Stimulated activated CD8-positive, alpha-beta memory T cell treated with anti-CD3 and anti-CD28 coated beads, Interleukin-12 subunit alpha, Interleukin-12 subunit beta, amount 100 ng/mL, for 1 hour (primary cell): ENCODE data around the gene CNTROB.
"Not testable (repeated sequence)": the region's sequence is repeated elsewhere in the genome, so short reads cannot be mapped to it uniquely, and the experiment has no call there.

ENCODE experiments used
- DNase-seq: peaks from one replicate; pipeline ENCODE4 v3.0.0-alpha.2; 2020; ENCODE audit warnings: low read depth

Gene CNTROB

DNA sequence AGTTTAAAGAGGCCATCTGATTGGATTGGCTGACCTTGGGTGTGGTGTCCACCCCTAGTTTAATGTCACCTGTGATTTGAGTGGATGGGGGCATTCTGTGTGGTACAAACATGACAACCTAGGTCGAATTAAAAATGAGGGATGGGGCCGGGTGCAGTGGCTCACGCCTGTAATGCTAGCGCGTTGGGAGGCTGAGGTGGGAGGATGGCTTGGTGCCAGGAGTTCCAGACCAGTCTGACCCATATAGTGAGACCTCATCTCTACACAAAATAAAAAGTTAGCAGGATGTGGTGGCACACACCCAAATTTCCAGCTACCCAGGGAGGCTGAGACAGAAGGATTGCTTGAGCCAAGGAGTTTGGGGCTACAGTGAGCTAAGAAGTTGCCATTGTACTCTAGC, 14.4 kb downstream of the CNTROB start:
- no peak for DNase-seq

DNA sequence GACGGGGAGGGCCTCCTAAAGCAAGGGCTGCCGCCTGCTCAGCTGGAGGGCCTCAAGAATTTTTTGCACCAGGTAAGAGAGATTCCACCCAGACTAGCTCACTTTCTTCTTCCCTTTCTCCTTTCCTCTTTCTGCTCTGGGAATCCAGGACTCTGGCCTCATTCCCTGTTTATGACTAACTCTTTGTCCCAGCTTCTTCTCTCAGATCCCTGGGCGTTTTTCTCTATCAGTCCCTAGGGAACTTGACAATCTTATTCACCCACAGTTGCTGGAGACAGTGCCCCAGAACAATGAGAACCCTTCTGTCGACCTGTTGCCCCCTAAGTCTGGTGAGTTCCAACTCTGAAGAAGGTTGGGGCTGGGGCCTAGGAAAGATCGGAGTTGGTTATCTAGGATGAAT, 15.6 kb downstream of the CNTROB start:
- DNase-seq, result no peak

DNA sequence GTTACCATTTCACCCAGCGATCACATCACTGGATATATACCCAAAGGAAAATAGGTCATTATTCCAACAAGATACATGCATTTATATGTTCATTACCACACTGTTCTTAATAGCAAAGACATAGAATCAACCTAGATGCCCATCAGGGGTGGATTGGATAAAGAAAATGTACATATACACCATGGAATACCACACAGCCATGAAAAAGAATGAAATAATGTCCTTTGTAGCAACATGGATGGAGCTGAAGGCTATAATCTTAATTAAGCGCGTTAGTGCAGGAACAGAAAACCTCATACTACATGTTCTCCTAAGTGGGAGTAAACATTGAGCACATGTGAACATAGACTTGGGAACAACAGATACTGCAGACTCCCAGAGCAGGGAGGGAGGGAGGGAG, 18.6 kb downstream of the CNTROB start:
- no peak for DNase-seq

DNA sequence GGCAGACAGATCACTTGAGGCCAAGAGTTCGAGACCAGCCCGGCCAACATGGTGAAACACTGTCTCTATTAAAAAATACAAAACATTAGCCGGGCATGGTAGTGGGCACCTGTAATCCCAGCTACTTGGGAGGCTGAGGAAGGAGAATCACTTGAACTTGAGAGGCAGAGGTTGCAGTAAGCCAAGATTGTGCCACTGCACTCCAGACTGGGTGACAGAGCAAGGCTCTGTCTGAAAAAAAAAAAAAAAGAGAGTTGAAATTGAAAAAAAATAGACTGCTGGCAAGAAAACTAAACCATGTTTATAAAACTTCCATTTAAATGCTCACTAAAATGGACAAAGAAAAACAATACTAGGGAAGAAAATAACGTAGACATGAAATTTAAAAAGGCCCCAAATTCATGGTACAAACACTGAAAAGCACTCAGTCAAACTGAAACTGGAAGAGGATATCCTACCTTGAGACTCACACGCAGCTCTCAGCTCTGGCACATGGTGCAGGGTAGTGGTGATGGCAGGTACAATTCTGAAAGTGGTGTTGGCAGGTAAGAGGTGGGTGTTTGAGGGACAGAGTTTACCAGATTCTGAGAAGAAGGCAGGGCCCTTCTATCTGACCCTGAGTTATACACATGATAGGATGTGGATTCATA, 19.3 kb downstream of the CNTROB start:
- no peak for DNase-seq

GRCh38 chr17:7953266-7953665, 21.3 kb downstream of the CNTROB start:
- DNase-seq, result not testable (repeated sequence)

- DNase-seq, result no peak
Measured at GRCh38 chr17:7955414-7956227, 23.6 kb downstream of the CNTROB start.

GRCh38 chr17:7956228-7956965, 24.4 kb downstream of the CNTROB start:
- DNase-seq, result no peak

DNA sequence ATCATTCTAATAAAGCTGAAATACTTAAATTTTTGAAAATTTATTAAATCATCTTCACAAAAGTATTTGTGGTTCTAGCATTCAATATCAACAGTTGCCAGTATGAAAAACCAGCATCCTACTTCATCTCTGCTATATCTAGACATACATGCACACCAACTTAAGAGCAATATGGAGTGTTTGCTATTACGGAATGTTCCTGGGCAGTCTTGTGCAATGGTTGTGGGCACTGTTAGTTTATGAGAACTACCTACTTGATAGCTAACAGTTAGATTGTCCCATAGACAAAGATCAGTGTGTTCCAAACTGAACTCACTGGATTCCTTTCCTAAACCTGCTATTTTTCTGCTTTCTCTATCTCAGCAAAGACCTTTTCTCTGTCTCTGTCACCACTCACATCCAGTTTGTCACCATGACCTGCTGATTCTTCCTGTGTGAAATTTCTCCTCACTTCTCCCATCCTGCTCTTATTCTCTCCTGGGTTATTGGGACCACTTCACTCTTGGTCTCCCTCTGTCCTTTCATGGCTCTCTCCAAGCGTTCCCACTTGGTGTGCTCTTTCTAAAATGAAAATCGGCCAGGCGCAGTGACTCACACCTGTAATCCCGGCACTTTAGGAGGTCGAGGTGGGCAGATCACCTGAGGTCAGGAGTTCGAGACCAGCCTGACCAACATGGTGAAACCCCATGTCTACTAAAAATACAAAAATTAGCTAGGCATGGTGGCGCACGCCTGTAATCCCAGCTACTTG, 27.7 kb downstream of the CNTROB start:
- DNase-seq, result no peak

DNA sequence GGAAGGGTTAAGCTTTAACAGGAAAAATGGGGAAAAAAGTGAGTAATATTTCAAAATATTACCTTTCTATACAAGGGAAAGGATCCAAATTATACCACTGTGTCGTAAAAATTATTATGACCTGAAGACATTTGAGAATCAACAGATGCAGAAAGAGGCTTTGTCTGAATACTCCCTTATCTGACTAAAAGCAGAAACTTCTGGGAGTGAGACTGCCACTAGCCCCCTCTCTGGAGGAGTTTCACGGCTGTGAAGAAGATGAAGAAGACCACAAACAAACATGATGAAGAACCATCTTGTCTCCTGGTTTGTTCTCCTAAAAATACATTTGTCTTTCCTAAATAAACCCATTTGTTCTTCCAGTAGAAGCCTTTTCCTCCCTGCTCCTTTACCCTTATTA, 29.4 kb downstream of the CNTROB start:
- no peak for DNase-seq

DNA sequence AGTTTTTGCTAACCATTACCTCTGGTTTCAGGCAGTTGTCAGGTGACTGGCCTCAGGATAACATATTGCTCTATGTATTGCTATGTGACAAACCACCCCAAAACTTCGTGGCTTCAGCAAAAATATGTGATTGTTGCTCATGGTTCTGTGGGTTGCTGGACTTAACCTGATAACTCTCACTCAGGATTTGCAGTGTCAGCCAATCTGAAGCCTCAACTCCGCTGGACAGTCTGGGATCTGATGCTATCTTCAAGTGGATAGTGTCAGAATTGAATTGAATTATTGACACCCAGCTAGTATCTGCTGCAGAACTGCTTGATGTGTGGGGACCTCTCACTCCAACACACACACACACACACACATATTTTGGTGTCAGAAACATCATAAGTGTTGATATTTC, 35.7 kb downstream of the CNTROB start:
- no peak for DNase-seq

DNA sequence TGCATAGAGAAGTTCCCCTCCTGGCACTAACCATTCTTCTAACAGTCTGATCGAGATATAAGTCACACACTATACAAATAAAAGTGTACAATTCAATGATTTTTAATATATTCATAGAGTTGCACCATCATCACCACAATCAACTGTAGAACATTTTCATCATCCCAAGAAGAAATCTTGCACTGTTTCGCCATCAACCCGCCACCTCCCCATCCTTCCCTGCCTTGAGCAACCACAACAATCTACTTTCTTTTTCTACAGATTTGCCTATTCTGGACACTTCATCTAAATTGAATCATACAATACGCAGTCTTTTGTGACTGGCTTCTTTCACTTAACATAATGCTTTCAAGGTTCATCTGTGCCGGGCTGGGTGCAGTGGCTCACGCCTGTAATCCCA, 37.4 kb downstream of the CNTROB start:
- DNase-seq, result no peak

DNA sequence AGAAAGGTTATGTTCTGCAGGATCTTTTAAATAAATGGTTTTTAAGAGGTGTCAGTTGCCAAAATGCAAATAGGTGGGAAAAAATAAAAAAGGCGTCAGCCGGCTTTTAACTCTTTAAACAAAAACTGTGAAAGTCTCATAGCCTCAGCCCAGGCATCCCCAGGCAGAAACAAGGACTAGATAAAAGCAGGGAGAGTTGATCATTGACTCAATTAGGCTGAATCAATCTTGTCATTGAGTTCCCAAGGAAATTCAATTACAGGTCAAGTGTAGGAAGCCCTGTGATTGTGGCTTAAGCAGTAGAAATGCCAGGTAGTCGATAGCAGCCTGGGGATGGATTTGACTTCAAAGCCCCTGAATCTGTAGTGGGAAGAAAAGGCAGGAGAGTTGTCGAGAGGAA, 39.6 kb downstream of the CNTROB start:
- DNase-seq, result no peak

DNA sequence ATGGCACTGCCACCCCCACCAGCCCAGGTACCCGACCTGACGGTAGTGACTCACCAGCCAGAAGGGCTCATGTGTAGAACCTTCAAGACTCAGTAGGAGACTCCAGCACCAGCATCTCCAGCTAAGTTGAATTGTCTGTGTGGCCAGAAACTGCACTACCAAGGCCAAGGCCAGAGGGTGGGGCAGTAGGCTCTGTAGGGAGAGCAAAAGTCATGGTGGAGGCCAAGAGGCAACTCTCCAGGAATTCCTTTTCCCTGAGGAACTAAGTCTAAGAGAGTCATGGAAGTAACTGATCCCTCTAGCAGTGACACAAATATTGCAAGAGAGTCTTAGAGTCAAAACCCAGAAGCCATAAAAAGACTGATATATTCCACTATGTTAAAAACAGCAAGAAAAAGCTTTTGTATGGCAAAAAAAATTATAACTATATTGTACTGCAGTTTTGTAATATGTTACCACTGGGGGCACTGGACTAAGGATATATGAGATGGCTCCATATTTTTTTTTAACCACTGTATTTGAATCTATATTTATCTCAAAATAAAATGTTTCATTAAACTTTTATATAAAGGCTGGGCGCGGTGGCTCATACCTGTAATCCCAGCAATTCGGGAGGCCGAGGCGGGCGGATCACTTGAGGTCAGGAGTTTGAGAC, 40.3 kb downstream of the CNTROB start:
- DNase-seq, result no peak

DNA sequence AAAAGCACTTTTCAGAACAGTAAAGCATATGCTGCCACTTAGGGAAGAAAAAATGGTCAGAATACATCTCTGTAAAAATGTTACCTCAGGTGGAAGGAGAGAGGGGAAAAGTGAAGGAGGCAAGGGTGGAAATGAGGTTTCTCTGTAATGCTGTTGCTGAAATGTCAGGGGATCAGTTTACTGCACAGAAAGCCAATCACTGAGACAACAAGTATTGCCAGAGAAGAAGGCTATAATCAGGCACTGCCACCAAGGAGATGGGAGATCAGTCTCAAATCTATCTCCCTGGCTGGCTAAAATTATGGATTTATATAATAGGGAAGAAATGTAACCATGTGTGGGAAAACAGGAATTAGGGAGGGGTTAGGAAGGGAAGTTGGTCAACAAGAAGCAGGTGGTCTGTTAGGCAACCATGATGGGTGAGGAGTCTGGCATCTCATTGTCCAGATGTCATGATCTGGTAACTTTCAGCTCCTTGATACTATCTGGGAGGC, 42.7 kb downstream of the CNTROB start:
- DNase-seq, result no peak

DNA sequence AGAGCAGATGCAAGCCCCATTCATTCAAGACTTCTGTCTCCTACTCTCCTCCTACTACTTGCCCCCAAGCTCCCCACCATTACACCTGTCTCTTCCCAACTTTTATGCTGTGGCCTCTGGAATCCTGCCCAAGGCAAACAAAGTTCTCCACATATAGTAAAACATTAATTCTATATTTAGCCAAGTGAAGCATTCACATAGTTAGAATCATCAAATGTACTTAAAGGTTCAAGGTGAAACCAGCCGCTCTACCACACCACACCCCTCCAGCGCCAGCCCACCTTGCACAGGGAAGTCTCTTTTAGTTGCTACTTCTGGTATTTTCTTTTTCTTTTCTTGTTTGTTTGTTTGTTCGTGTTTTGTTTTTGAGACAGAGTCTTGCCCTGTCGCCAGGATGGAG, 45.0 kb downstream of the CNTROB start:
- DNase-seq, result no peak

DNA sequence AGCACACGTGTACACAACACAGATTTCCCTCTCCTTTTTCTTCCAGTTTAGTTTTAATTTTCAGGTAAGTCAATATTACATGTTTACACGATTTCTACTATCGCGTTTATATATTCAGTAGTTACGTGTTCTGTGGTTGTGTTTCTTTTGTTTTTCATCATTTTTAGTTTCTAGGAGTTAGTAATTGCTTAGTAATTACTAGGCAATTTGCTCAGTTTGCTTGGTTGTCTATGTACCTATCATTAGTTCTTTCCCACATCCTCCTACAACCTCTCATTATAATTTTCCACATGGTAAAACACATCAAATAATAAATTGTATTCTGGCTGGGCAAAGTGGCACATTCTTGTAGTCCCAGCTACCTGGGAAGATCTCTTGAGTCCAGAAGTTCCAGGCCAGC, 45.8 kb downstream of the CNTROB start:
- no peak for DNase-seq

GRCh38 chr17:7982173-7982572, 50.2 kb downstream of the CNTROB start:
- no peak for DNase-seq

DNA sequence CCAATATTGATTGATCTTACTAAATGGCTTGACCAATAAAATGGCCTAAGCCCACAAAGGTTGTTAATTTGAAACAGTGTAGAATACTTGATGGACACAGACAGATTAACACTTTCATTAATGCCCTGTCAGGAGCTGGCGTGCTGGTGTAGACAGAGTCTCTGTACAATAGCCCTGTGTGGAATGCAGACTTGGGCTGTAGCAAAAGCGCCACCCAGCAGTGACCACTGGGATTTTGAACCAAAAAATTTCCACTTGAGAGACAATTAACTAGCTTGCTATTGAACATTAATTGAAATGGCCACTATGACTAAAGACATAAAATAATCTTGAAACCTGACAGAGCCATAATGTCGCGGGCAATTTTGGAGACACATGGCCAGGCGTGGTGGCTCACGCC, 50.7 kb downstream of the CNTROB start:
- DNase-seq, result no peak

DNA sequence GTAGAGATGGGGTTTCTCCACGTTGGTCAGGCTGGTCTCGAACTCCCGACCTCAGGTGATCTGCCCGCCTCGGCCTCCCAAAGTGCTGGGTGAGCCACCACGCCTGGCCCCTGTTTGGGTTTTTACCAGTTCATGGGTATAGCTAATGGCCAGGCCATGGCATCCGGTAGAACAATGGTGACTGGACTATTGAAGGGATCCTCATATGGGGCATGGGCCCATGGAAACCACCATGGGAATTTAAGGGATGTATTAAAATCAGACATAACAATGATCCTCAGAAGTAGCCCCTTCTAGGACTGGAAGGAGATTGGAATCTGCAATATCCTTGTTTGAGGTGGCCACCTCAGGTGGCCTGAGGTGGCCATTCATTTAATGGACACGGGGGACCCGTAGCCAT, 52.9 kb downstream of the CNTROB start:
- no peak for DNase-seq

GRCh38 chr17:7987112-7987893, 55.3 kb downstream of the CNTROB start:
- no peak for DNase-seq

- DNase-seq, result peak; percentile 37
Measured at GRCh38 chr17:7988750-7989178, 56.8 kb downstream of the CNTROB start.
